Fibroblast of villous mesenchyme (primary cell): ENCODE data around the gene AKAP13. TPM values are rescaled to one million over a fixed set of nuclear protein-coding genes. Genes with fewer than 3 reads are reported as not detected.
A peak's percentile ranks its signal among the peaks of the same experiment; 100 is the strongest.

Experiments used
- DNase-seq: peaks from one replicate; pipeline ENCODE4 v3.0.0-alpha.2; 2010; ENCODE audit warnings: low read depth
- H3K4me3 ChIP-seq: 2 replicates; pipeline ENCODE4 v1.5.1; 2011; ENCODE audit warnings: low read depth, mild to moderate bottlenecking, low read length
- total RNA-seq: library from RNA; depleted of rRNA; stranded (reverse); fragments of >200 nt; gene quantifications from 2 replicates; pipeline ENCODE4 v1.2.3, GENCODE V29; 2012
- TF ChIP-seq, protein P1 (sequence below): IDR thresholded peaks from 2 replicates; pipeline ENCODE4 v1.5.1; 2012; ENCODE audit warnings: low read depth, mild to moderate bottlenecking, low read length; ENCODE audit not compliant: insufficient read depth

The AKAP13 gene, protein sequence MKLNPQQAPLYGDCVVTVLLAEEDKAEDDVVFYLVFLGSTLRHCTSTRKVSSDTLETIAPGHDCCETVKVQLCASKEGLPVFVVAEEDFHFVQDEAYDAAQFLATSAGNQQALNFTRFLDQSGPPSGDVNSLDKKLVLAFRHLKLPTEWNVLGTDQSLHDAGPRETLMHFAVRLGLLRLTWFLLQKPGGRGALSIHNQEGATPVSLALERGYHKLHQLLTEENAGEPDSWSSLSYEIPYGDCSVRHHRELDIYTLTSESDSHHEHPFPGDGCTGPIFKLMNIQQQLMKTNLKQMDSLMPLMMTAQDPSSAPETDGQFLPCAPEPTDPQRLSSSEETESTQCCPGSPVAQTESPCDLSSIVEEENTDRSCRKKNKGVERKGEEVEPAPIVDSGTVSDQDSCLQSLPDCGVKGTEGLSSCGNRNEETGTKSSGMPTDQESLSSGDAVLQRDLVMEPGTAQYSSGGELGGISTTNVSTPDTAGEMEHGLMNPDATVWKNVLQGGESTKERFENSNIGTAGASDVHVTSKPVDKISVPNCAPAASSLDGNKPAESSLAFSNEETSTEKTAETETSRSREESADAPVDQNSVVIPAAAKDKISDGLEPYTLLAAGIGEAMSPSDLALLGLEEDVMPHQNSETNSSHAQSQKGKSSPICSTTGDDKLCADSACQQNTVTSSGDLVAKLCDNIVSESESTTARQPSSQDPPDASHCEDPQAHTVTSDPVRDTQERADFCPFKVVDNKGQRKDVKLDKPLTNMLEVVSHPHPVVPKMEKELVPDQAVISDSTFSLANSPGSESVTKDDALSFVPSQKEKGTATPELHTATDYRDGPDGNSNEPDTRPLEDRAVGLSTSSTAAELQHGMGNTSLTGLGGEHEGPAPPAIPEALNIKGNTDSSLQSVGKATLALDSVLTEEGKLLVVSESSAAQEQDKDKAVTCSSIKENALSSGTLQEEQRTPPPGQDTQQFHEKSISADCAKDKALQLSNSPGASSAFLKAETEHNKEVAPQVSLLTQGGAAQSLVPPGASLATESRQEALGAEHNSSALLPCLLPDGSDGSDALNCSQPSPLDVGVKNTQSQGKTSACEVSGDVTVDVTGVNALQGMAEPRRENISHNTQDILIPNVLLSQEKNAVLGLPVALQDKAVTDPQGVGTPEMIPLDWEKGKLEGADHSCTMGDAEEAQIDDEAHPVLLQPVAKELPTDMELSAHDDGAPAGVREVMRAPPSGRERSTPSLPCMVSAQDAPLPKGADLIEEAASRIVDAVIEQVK (N-terminal part only)
- 116 and 164 TPM in 2 replicates for total RNA-seq

DNA sequence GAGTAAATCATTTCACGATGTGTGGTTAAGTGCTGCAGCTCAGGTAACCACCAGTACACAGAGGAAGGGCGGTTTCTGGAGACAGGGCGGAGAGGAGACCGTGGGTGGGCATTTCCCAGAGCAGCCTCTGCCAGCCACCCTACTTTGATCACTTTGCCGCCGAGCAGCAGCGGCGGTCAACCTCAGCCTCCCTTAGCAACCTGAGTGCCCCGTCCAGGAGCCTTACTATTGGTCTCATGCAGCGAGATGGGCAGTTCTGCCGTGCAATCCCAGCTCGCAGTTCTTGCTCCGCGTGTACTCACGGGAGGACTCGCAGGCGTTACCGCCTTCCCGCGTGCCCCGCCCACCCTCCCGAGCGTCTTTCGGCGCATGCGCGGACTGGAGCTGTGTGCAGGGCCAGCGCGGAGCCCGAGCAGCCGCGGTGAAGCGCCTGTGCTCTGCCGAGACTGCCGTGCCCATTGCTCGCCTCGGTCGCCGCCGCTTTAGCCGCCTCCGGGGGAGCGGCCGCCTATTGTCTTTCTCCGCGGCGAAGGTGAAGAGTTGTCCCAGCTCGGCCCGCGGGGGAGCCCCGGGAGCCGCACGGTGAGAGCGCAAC is at the start of gene AKAP13:
TSS of gene AKAP13 (plus strand) at position 387 of the 595 bp plus-strand sequence. CDS start 105,118 bp downstream, outside the sequence.
- TF ChIP-seq, protein P1, sequence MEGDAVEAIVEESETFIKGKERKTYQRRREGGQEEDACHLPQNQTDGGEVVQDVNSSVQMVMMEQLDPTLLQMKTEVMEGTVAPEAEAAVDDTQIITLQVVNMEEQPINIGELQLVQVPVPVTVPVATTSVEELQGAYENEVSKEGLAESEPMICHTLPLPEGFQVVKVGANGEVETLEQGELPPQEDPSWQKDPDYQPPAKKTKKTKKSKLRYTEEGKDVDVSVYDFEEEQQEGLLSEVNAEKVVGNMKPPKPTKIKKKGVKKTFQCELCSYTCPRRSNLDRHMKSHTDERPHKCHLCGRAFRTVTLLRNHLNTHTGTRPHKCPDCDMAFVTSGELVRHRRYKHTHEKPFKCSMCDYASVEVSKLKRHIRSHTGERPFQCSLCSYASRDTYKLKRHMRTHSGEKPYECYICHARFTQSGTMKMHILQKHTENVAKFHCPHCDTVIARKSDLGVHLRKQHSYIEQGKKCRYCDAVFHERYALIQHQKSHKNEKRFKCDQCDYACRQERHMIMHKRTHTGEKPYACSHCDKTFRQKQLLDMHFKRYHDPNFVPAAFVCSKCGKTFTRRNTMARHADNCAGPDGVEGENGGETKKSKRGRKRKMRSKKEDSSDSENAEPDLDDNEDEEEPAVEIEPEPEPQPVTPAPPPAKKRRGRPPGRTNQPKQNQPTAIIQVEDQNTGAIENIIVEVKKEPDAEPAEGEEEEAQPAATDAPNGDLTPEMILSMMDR, result no peak
- H3K4me3 ChIP-seq, result peak within 1 kb of the TSS; percentile 82
- DNase-seq, result peak; percentile 99

DNA sequence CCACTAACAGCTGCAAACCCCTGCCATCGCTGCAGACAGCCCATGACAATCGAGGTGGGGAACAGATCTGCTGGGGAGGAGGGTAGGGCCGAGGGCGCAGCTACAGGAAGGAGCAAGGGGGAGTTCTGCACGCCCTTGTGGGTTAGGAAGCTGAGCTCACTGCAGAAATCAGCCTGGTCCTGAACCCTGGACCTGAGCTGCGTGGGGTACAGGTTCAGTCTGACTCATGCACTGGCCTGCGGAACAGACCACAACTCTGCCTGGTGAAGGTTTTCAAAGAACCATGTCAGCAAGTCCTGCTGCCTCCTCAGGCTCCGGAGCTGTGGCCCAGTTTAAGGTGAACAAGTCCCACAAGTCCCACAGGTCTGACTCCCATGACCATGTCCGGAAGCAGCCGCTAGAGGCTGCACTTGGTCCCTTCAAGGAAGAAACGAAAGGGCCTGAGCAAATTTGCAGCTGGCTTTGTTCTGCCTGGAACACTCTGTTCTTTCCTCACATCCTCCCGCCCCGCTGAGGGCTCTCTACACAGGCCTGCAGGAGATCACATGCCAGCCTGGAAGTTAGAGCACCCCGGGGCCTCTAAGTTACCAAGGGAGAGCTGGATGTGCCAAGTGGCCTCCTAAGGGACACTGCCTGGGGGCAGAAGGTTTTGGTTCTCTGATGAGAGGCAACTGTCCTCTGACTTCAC is 49.4 kb upstream of the AKAP13 start:
- TF ChIP-seq, protein P1, result peak; percentile 98
- H3K4me3 ChIP-seq, result no peak overlapping the region

DNA sequence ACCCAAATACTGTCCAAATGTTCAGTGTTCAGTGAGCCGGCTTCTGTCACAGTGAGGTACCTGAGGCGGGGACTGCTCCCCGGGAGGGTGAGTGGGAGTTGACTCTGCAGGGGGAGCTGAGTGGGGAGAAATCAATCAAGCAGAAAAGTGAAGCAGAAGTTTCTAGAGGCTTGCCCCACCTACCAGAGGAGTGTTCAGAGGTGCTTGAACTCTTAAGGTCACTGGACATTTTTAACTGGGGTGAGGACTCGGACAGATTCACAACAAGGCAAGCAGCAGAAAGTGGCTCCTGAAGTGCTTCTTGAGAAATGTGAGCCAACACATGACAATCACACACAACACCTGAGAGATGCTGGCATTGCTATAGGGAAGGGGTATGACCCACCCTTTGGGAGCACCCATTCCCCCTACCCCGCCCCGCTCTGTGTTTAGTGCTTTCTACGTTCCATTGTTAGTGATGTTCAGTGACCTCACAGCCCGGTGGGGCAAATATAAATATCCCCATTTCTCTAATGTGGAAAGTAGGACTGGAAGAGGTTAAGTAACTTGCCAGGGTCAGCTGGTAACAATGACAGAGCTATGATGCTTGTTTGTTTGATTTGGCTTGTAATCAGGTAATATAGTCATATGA is 48.6 kb upstream of the AKAP13 start:
- TF ChIP-seq, protein P1, result no peak
- no peak for DNase-seq
- no peak overlapping the region for H3K4me3 ChIP-seq

More for the DNA sequence above, 49.4 kb upstream of the AKAP13 start:
- DNase-seq, result peak; percentile 98

DNA sequence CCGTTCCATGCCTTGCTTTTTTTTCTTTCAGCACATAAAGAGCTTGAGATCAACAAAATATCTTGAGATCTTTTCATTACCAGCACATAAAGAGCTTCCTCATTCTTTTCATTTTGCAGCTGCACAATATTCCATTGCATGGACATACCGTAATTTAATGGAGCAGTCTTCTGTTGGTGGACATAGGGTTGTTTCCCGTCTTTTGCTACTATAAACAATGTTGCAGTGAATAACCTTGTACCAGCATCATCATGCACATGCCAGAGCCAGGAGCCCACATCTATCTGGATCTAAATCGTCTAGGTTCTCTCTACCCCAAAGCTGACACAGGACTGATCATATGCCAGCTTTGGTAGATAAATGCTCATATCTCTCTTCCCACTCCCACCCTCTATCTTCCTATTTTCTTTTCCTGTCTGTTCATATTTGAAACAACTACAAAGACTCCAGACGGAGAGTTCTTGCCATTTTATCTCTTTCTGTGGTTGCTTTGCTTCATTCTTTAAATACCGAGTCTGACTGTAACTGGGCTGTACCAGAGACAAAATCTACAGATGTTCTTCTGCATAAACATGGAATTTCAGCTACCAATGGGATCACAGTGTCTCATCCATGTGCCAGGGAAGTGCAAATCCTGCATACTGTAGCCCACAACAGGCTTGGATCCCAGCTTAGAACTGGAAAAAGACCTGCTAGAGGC is 47.1 kb upstream of the AKAP13 start:
- no peak overlapping the region for H3K4me3 ChIP-seq
- TF ChIP-seq, protein P1, result no peak
- peak; percentile 99 for DNase-seq

DNA sequence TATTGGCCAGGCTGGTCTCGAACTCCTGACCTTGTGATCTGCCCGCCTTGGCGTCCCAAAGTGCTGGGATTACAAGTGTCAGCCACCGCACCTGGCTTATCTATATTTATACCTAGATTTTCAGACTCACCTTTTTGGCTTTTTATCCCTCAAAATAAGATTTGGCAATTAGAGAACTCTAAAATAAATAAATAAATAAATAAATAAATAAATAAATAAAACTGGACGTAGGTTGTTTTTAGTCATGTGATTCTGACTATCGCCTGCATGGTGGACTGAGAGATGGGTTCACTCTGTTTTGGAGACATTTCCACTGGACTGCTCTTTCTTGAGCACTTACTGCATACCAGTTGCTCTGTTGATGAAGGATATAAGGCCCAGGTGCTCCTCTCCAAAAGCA is 46.2 kb upstream of the AKAP13 start:
- TF ChIP-seq, protein P1, result no peak
- DNase-seq, result no peak
- no peak overlapping the region for H3K4me3 ChIP-seq
